GM21526 (cell line): ENCODE measurements around the gene ACOT7.

ENCODE experiments used
- ATAC-seq: cut with Tn5 transposase; IDR thresholded peaks from one replicate; pipeline ENCODE4 v1.9.1; 2021; ENCODE audit warnings: moderate library complexity; ENCODE audit not compliant: unreplicated experiment, low FRiP score

Gene ACOT7

GRCh38 chr1:6424619-6425593, 31.3 kb upstream of the ACOT7 start, which contains the start of gene ESPN:
ESPN (plus strand) TSS chr1:6424776; CDS start chr1:6424956, 180 bp downstream.
- no peak for ATAC-seq

- ATAC-seq, result no peak
These were observed 30.5 kb upstream of the ACOT7 start for GRCh38 chr1:6424000-6424565.

GRCh38 chr1:6423321-6423999, 29.9 kb upstream of the ACOT7 start:
- ATAC-seq, result no peak

GRCh38 chr1:6421266-6421665, 27.7 kb upstream of the ACOT7 start:
- no peak for ATAC-seq

- ATAC-seq, result no peak
These were observed 27.0 kb upstream of the ACOT7 start for GRCh38 chr1:6420454-6421042.

GRCh38 chr1:6419804-6420453, 26.4 kb upstream of the ACOT7 start, which contains the start of gene HES2:
HES2 (minus strand) TSS chr1:6419919; CDS start chr1:6419820, 99 bp downstream.
- no peak for ATAC-seq

GRCh38 chr1:6419397-6419803, 25.8 kb upstream of the ACOT7 start:
- no peak for ATAC-seq

GRCh38 chr1:6418668-6419396, 25.3 kb upstream of the ACOT7 start:
- ATAC-seq, result no peak

GRCh38 chr1:6417961-6418667, 24.5 kb upstream of the ACOT7 start:
- no peak for ATAC-seq

GRCh38 chr1:6416906-6417305, 23.3 kb upstream of the ACOT7 start:
- ATAC-seq, result no peak

GRCh38 chr1:6416295-6416656, 22.7 kb upstream of the ACOT7 start:
- ATAC-seq, result no peak

GRCh38 chr1:6414881-6415626, 21.5 kb upstream of the ACOT7 start:
- no peak for ATAC-seq

GRCh38 chr1:6414443-6414844, 20.9 kb upstream of the ACOT7 start:
- no peak for ATAC-seq

GRCh38 chr1:6412896-6413295, 19.3 kb upstream of the ACOT7 start:
- no peak for ATAC-seq

- no peak for ATAC-seq
These were observed 16.8 kb upstream of the ACOT7 start for GRCh38 chr1:6410248-6410893.

- ATAC-seq, result no peak
These were observed 16.2 kb upstream of the ACOT7 start for GRCh38 chr1:6409733-6410132.

- no peak for ATAC-seq
These were observed 15.5 kb upstream of the ACOT7 start for GRCh38 chr1:6409053-6409452.

- ATAC-seq, result no peak
These were observed 14.5 kb upstream of the ACOT7 start for GRCh38 chr1:6408023-6408422.
